AG09319 (cell line): Measurements from ENCODE around the gene GAREM1.

ENCODE experiments used
- DNase-seq: peaks from one replicate; pipeline ENCODE4 v3.0.0-alpha.2; 2010; ENCODE audit warnings: low read depth; ENCODE audit errors: extremely low read depth
- TF ChIP-seq, protein P1 (sequence below): IDR thresholded peaks from 2 replicates; pipeline ENCODE4 v1.5.1; 2011; ENCODE audit warnings: low read depth, mild to moderate bottlenecking, inconsistent platforms, low read length, moderate library complexity

Gene GAREM1

DNA sequence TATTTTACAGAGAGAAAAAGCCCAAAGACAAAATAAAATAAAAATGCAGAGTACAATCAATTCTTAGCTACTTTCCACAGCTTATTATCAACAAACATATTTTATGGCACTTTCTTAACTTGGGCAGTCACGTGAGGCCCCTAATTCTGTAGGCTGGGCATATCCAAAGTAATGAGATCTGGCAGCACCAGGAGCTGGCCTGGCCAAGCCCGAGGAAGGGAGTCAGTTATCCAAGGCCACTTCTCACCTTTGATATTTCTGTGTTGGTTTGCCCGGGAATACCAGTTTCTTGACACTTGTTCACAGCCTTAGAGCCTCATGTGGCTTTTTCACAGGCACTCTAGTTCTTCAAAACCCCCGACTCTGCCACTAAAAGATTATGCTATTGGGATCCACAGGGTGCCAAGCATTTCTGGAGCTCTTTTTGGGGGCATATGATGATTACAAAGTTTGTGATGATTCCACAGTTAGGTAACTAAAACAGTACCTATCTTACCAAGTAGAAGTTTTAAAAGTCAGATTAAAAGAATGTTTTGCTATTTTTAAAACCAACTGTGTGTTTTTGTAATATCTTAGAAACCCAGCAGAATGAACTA lies 190.4 kb downstream of the GAREM1 start:
- TF ChIP-seq, protein P1, sequence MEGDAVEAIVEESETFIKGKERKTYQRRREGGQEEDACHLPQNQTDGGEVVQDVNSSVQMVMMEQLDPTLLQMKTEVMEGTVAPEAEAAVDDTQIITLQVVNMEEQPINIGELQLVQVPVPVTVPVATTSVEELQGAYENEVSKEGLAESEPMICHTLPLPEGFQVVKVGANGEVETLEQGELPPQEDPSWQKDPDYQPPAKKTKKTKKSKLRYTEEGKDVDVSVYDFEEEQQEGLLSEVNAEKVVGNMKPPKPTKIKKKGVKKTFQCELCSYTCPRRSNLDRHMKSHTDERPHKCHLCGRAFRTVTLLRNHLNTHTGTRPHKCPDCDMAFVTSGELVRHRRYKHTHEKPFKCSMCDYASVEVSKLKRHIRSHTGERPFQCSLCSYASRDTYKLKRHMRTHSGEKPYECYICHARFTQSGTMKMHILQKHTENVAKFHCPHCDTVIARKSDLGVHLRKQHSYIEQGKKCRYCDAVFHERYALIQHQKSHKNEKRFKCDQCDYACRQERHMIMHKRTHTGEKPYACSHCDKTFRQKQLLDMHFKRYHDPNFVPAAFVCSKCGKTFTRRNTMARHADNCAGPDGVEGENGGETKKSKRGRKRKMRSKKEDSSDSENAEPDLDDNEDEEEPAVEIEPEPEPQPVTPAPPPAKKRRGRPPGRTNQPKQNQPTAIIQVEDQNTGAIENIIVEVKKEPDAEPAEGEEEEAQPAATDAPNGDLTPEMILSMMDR: no peak

GRCh38 chr18:32278177-32278799 lies 192.4 kb downstream of the GAREM1 start:
- TF ChIP-seq, protein P1: no peak
- no peak for DNase-seq

More for the DNA sequence above, 190.4 kb downstream of the GAREM1 start:
- DNase-seq: no peak

DNA sequence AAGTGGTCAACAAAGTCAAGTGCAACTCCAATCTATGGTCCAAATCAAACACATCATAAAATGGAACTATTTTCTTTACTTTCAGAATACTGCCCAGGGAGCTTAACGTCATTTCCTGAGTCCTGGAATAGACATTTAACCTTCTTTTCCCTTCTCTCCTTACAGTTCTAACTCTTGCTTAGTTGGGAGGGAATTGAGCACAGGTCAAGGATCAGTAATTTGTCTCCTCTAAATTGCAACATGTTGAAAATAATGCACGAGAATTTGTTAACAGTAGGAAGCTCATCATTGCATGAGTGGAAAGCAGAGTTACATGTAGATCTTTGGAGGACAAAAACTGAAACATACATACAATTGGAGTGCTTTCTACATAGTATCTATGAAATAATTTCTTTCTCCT lies 193.1 kb downstream of the GAREM1 start:
- TF ChIP-seq, protein P1: no peak
- no peak for DNase-seq

DNA sequence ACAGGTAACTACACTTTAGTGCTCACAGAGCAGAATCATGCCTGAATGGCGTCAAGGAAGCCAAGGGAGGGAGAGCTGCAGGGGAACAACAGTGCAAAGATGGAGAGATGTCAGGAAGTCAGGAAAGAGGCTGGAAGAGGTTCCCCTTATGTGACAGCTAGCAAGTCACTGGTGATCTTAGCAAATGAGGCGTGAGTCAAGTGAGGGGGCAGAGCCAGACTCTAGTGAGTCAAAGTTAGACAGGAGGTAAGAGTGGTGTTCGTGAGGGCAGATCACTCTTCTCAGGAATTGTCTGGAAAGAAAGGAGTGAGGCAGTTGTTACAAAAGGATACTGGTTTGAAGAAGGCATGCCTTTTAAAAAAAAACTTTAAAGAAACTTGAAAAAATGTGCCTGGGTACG lies 193.8 kb downstream of the GAREM1 start:
- TF ChIP-seq, protein P1: no peak
- DNase-seq: no peak

DNA sequence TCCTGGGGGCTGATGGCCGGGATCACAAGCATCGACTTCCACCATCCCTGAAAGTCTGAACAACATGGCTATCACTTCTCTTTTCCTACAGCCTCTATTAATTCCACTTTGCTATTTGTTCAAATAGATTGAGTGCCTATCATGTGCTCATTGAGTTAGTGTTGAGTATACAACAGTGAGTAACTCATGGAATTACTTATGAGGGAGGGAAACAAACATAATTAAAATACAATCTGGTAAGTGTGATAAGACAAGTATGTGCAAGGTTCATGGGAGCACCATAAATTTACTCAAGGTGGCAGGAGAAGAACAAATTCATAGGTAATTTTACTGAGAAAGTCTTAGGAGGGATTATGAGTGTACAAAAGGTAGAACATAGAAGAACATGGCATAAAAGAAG lies 194.4 kb downstream of the GAREM1 start:
- TF ChIP-seq, protein P1: no peak

DNA sequence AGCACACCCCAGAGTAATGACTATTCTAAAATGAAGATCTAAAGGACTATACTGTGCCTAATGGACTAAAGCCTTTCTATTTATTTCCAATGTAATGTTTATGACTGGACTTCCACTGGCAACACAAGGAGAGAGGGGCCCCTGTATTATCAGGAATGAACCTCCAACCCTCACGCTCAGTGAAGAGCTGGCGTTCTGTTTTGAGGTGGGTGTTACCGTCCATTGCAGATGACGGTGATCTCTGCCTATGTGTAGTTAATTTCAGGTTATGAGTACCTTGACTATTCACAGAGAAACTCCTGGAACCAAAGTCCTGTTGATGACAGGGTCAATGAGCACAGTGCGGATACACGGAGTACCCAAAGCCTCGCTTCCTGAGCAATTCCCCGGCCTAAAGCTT lies 195.5 kb downstream of the GAREM1 start:
- DNase-seq: no peak
- TF ChIP-seq, protein P1: no peak

More for the DNA sequence above, 194.4 kb downstream of the GAREM1 start:
- DNase-seq: no peak

- TF ChIP-seq, protein P1: no peak
- no peak for DNase-seq
Measured at GRCh38 chr18:32274307-32274706, 196.4 kb downstream of the GAREM1 start.
